B cell (primary cell): ENCODE results near the gene CTH. TPM values are rescaled to one million over a fixed set of nuclear protein-coding genes. Genes with fewer than 3 reads are reported as not detected.
"Not testable (repeated sequence)": the region's sequence is repeated elsewhere in the genome, so short reads cannot be mapped to it uniquely, and the experiment has no call there.

Experiments used
- ATAC-seq: fragments of 200-7000 bp; cut with Tn5 transposase; one replicate; pipeline ENCODE4 v1.10.0; 2021; ENCODE audit warnings: low read depth, mild to moderate bottlenecking, moderate number of reproducible peaks, moderate library complexity
- CTCF ChIA-PET: fragments of 350-600 bp; sonication (Branson Sonifier 250); formaldehyde crosslinking; loops from one replicate; lab custom pipeline; 2021; ENCODE audit warnings: antibody characterized with exemption, inconsistent platforms; lab: Charles Lee
- POLR2A ChIA-PET: fragments of 350-600 bp; sonication (Branson Sonifier 250); formaldehyde crosslinking; loops from one replicate; lab custom pipeline; 2021; ENCODE audit warnings: antibody characterized with exemption; lab: Charles Lee
- DNase-seq: peaks from one replicate; pipeline ENCODE4 v3.0.0; 2013
- H2AFZ ChIP-seq: 2 replicates; pipeline ENCODE4 v1.6.1; 2012; ENCODE audit warnings: mild to moderate bottlenecking, low read depth, low read length; ENCODE audit not compliant: insufficient read depth, poor library complexity, severe bottlenecking
- H3K27ac ChIP-seq, 2 donors: 1 replicate in 1 of 2; 2 replicates in 1 of 2; pipeline ENCODE4 v1.5.1; 2012 to 2013; ENCODE audit warnings: low read length in 2 of 2, mild to moderate bottlenecking in 2 of 2, moderate library complexity in 1 of 2
- H3K27me3 ChIP-seq, 4 experiments: fragments of 200-600 bp in 1 of 4; sonication (generic) in 1 of 4; replicated peaks in 1 of 4; 1 replicate in 2 of 4; 2 replicates in 2 of 4; pipeline versions ENCODE4 v1.6.1 to v1.7.0; 2013 to 2016; ENCODE audit warnings: low read length in 3 of 4, mild to moderate bottlenecking in 2 of 4, mixed read lengths in 1 of 4, moderate library complexity in 1 of 4; ENCODE audit not compliant: insufficient read depth in 4 of 4, control insufficient read depth in 3 of 4; ENCODE audit errors: control extremely low read depth in 1 of 4
- H3K36me3 ChIP-seq, 2 experiments: replicated peaks in 1 of 2; 1 replicate in 1 of 2; 2 replicates in 1 of 2; pipeline versions ENCODE4 v1.6.1 to v1.7.1; 2013; ENCODE audit warnings: low read length in 1 of 2; ENCODE audit not compliant: insufficient read depth in 2 of 2, control insufficient read depth in 1 of 2; ENCODE audit errors: control extremely low read depth in 1 of 2, extremely low read depth in 1 of 2
- H3K4me1 ChIP-seq, 2 donors: fragments of 200-600 bp in 1 of 2; sonication (generic) in 1 of 2; 1 replicate in 1 of 2; 2 replicates in 1 of 2; pipeline versions ENCODE4 v1.5.1 to v1.6.1; 2013 to 2017; ENCODE audit warnings: low read length in 2 of 2; ENCODE audit not compliant: control insufficient read depth in 2 of 2, insufficient read depth in 2 of 2
- H3K4me2 ChIP-seq: replicated peaks from 2 replicates; pipeline ENCODE3; 2012; ENCODE audit warnings: mild to moderate bottlenecking, low read depth, low read length; ENCODE audit not compliant: poor library complexity, severe bottlenecking
- H3K4me3 ChIP-seq, 5 experiments: fragments of 200-600 bp in 1 of 5; sonication (generic) in 1 of 5; 1 replicate in 3 of 5; 2 replicates in 2 of 5; pipeline versions ENCODE4 v1.5.1 to v1.7.0; 2011 to 2016; ENCODE audit warnings: low read length in 4 of 5, mild to moderate bottlenecking in 4 of 5, low read depth in 2 of 5, control low read depth in 1 of 5, moderate library complexity in 1 of 5; ENCODE audit not compliant: insufficient read depth in 1 of 5; ENCODE audit errors: control extremely low read depth in 1 of 5, extremely low read depth in 1 of 5
- H3K79me2 ChIP-seq: fragments of 200-600 bp; sonication (generic); one replicate; pipeline ENCODE4 v1.6.0; 2016; ENCODE audit warnings: low read length; ENCODE audit not compliant: control insufficient read depth, insufficient read depth
- H3K9ac ChIP-seq: fragments of 200-600 bp; sonication (generic); 2 replicates; pipeline ENCODE4 v1.6.1; 2017; ENCODE audit warnings: mild to moderate bottlenecking, low read length, moderate library complexity
- H3K9me3 ChIP-seq, 3 donors: one replicate each; pipeline versions ENCODE4 v1.6.1 to v1.7.1; 2013; ENCODE audit warnings: low read length in 2 of 3; ENCODE audit not compliant: control insufficient read depth in 2 of 3, insufficient read depth in 1 of 3; ENCODE audit errors: control extremely low read depth in 1 of 3
- H4K20me1 ChIP-seq: 2 replicates; pipeline ENCODE4 v1.6.0; 2012; ENCODE audit warnings: mild to moderate bottlenecking, low read length; ENCODE audit not compliant: insufficient read depth, control insufficient read depth, poor library complexity, severe bottlenecking
- H3K27ac Mint-ChIP-seq: one replicate; pipeline ENCODE4 v1.8.0; 2021; ENCODE audit warnings: mixed read lengths
- H3K27me3 Mint-ChIP-seq: one replicate; pipeline ENCODE4 v1.8.0; 2021; ENCODE audit warnings: mixed read lengths
- H3K4me1 Mint-ChIP-seq: one replicate; pipeline ENCODE4 v1.8.0; 2021; ENCODE audit warnings: mixed read lengths
- H3K4me3 Mint-ChIP-seq: one replicate; pipeline ENCODE4 v1.8.0; 2021; ENCODE audit warnings: mixed read lengths
- H3K9me3 Mint-ChIP-seq: one replicate; pipeline ENCODE4 v1.8.0; 2022; ENCODE audit warnings: mixed read lengths; ENCODE audit not compliant: insufficient read depth
- CTCF ChIP-seq: fragments of 200-600 bp; IDR thresholded peaks from one replicate; pipeline ENCODE4 v1.8.0; 2022; ENCODE audit warnings: antibody characterized with exemption, mild to moderate bottlenecking
- EZH2 ChIP-seq: IDR thresholded peaks from 2 replicates; pipeline ENCODE4 v1.6.1; 2012; ENCODE audit warnings: borderline replicate concordance, low read depth, mild to moderate bottlenecking, moderate library complexity, low read length; ENCODE audit not compliant: insufficient read depth, poor library complexity, severe bottlenecking
- WGBS: methylation state at CpG from one replicate; pipeline ENCODE4 v1.1.5; 2013; ENCODE audit warnings: missing lambda C conversion rate; ENCODE audit not compliant: insufficient coverage; 5-methylcytosine and 5-hydroxymethylcytosine counted together
- intact Hi-C: fragments of 100-400 bp; cut with micrococcal nuclease; formaldehyde crosslinking; loops from one replicate; pipeline ENCODE4 v1.10.0; 2022
- polyA plus RNA-seq: library from polyadenylated mRNA; depleted of rRNA; stranded (reverse); fragments of >200 nt; gene quantifications from 2 replicates; pipeline ENCODE4 v1.2.3, GENCODE V29; 2012
- total RNA-seq, 2 donors: library from RNA; stranded (reverse); fragments of 120-200 nt in 1 of 2; gene quantifications; 1 replicate in 1 of 2; 2 replicates in 1 of 2; pipeline versions ENCODE4 v1.2.3 to v1.2.4, GENCODE V29; 2013 to 2022

CTH gene
- total and polyA plus RNA-seq, 2 donors (not counting 1 experiment from before 2014, with no cell fraction given) = 0.84 to 4.9 TPM

GRCh38 chr1:70361727-70362398, 49.2 kb upstream of the CTH start:
- Mint-ChIP-seq H3K4me1 (peaks cover 2% of the 10 kb centered on the region), H3K9me3 (no peaks in the 10 kb centered on the region), H3K27ac (no peak overlapping the region), H3K4me3 (no peak overlapping the region), H3K27me3 (no peaks in the 10 kb centered on the region)
- no peaks in the 10 kb centered on the region for H3K27me3 ChIP-seq
- H3K9ac ChIP-seq = no peak overlapping the region
- no peak overlapping the region for H2AFZ ChIP-seq
- TF ChIP-seq EZH2 = no peak
- TF ChIP-seq CTCF = no peak
- no peak overlapping the region for H3K4me2 ChIP-seq
- WGBS = 86% methylated on average over 2 of the region's 3 CpGs
- H3K36me3 ChIP-seq = no peaks in the 10 kb centered on the region
- H3K79me2 ChIP-seq = no peaks in the 10 kb centered on the region
- H3K9me3 ChIP-seq = no peaks in the 10 kb centered on the region
- ATAC-seq (no peak), DNase-seq (no peak)
- intact Hi-C loops = no loop called here
- no peak overlapping the region for H3K4me3 ChIP-seq
- no peaks in the 10 kb centered on the region for H3K4me1 ChIP-seq
- H4K20me1 ChIP-seq = no peaks in the 10 kb centered on the region
- ChIA-PET CTCF (no interaction called here), POLR2A (no interaction called here)
- H3K27ac ChIP-seq = no peak overlapping the region

GRCh38 chr1:70364439-70364838, 46.6 kb upstream of the CTH start:
- Mint-ChIP-seq H3K4me3 (no peak overlapping the region), H3K9me3 (no peaks in the 10 kb centered on the region), H3K27ac (no peak overlapping the region), H3K4me1 (no peaks in the 10 kb centered on the region), H3K27me3 (no peaks in the 10 kb centered on the region)
- intact Hi-C loops = no loop called here
- H3K9ac ChIP-seq = no peak overlapping the region
- no peak for DNase-seq
- ChIA-PET CTCF (no interaction called here), POLR2A (interaction anchor here (0.6 kb wide), 1 partner anchor 204 kb away, joined by 6 read pairs; no protein-coding TSS in a partner anchor)
- H3K27me3 ChIP-seq = no peaks in the 10 kb centered on the region
- no peak overlapping the region for H3K4me2 ChIP-seq
- ATAC-seq = no peak
- no peaks in the 10 kb centered on the region for H3K36me3 ChIP-seq
- TF ChIP-seq EZH2 = no peak
- no peak for TF ChIP-seq CTCF
- H3K4me1 ChIP-seq = no peaks in the 10 kb centered on the region
- no peak overlapping the region for H3K27ac ChIP-seq
- H3K4me3 ChIP-seq = no peak overlapping the region
- H3K9me3 ChIP-seq = no peaks in the 10 kb centered on the region
- H2AFZ ChIP-seq = no peak overlapping the region
- no peaks in the 10 kb centered on the region for H4K20me1 ChIP-seq
- WGBS = 60% methylated on average over 1 of the region's 3 CpGs
- no peaks in the 10 kb centered on the region for H3K79me2 ChIP-seq

- 100% methylated on average over 1 of the region's 4 CpGs for WGBS
- H3K36me3 ChIP-seq, H3K27me3 ChIP-seq, CTCF ChIA-PET, H2AFZ ChIP-seq, H4K20me1 ChIP-seq, H3K9me3 ChIP-seq, H3K79me2 ChIP-seq, H3K27ac ChIP-seq, H3K4me1 Mint-ChIP-seq, ATAC-seq, H3K27ac Mint-ChIP-seq, H3K4me3 Mint-ChIP-seq, H3K9me3 Mint-ChIP-seq, H3K9ac ChIP-seq, H3K4me3 ChIP-seq, DNase-seq, POLR2A ChIA-PET, H3K4me2 ChIP-seq, intact Hi-C loops, H3K4me1 ChIP-seq, H3K27me3 Mint-ChIP-seq: not testable (repeated sequence)
Measured at GRCh38 chr1:70366425-70366952, 44.6 kb upstream of the CTH start.
